G401.6 (cell line): ENCODE measurements around the gene CCR1.
"Not testable (repeated sequence)": the region's sequence is repeated elsewhere in the genome, so short reads cannot be mapped to it uniquely, and the experiment has no call there.

Source experiments
- FAIRE-seq: peaks from 2 replicates; lab custom pipeline; 2012; peaks lifted over from hg19 to GRCh38; lab: Jason Lieb, UNC

The CCR1 gene

DNA sequence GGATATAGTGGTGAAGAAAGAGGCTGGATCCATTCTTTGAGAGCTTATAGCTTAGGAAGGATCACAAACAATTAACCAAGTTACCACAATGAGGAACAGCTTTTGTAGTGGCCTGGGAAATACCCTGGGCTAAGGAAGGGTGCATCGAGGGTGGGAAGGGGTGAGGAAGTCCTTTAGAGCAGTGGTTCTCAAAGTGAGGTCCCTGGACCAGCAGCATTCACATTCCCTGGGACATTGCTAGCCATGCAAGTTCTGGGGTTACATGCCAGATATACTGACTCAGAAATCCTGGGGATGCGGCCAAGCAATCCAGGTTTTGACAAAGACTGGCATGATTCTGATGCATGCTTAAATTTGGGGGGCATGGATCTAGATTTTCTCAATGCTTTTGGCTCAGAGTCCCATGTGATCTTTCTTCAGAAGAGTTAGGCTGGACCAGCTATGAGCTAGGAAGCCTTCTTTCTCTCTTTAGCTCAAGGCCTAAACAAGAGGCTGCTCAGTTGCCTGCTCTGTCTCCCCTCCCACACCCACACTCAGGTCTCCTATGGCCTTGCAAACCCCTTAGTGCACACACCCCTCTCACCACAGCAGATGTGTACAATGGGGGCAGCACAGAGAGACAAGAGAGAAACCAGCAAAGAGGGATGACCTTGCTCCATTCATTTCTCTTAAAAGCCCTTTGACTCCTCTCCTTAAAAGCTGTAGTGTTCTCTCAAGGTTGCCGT is 1.8 kb upstream of the CCR1 start:
- no peak for FAIRE-seq

DNA sequence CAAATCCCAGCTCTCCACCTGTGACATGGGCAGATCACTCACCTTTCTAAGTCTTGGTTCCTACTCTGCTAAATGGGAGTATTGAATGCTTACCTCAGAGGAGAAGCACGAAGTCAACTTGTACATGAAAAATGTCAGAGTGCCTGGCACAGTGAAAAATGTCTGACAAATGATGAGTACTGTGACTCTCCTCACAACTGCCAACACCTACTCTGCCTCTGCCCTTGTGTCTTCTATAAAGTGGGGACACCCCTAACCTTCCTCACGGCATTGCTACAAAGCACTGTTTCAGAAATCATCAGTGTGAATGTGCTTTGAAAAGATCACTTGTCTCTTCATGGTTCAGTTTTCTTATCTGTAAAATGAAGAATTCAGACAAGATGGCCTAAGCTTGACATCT is 940 bp upstream of the CCR1 start:
- FAIRE-seq = no peak

DNA sequence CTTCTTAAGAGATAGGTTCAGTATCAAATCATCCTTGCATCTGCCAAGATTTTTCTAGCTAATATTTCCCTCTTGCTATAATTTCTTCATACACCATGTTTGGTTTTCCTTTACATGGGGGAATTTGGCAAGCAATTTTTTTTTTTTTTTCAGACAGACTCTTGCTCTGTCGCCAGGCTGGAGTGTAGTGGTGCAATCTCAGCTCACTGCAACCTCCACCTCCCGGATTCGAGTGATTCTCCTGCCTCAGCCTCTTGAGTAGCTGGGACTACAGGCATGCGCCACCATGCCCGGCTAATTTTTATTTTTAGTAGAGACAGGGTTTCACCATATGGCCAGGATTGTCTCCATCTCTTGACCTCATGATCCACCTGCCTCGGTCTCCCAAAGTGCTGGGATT is 599 bp downstream of the CCR1 start:
- FAIRE-seq = not testable (repeated sequence)

DNA sequence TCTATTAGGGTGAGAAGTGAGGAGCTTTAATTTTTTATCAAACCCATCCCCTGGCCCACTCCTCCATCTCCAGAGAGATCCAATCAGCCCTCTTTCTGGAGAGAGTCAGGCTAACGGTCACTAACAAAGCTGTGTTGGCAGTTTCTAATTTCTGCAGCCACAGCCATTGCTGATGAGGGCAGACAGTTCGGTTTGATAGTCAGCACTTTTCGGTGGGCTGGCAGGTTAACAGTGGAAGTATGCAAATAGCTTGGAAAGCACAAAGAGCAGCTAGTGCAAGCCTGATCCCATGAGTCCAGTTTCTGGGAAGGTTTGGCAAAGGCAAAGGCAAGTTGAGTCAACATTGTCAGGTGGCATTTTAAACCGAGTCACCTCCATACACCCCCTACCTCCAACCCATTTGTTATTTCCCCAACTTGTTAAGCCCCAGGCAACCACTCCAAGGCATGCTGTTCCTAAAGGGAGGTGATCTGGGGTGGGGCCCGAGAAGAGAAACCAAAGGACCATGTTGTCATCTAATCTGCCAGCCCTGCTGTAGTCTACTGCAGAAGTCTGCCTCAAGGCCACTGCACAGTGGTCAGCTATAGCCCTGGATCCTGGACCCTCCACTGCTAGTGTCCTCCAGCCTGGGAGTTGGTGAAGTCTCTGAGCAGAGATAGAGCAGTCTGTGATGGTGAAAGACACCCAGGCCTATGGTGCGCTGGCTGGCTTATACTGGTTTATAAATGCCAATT is 1.7 kb downstream of the CCR1 start:
- no peak for FAIRE-seq

DNA sequence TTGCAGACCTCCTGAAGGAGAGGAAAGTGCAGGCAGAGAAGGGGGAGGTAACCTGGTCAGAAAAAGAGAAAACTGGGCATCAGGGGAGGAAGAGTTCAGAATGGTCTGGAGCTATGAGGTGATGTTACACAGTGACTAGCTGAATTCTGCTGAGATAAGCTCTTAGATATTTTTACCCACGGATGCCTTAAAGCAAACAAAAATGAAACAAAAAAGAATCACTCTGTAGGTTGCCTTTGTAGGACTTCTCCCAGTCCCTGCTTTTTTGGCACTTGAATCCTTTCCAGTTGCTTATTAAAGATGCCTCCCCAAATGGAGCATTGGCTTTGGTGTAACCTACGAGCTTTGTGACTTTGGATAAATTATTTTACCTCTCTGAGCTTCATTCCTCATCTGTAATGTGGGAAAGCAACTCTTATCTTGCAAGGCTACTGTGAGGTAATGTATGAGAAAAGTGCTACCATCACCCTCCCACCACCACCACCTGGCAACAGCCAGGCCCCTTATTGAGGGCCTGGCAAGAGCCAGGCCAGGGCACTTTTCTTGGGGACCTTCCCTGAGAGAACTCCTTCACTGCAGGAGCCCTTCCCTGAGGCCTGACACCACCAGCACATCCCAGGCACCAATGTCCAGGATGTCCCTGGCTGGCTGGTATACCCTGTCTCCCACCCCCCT is 2.7 kb downstream of the CCR1 start:
- FAIRE-seq = no peak

DNA sequence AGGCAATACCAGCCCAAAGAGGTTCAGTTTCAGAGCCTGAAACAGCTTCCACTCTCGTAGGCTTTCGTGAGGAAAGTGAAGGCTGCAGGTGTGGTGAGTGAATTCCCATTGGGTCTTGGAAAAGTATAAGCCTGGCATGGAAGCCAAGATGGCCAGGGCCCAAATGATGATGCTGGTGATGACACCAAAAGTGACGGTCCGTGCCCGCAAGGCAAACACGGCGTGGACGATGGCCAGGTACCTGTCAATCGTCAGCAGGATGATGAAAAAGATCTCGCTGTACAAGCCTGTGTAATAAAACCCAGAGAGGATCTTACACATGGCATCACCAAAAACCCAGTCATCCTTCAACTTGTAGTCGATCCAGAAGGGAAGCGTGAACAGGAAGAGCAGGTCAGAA is 4.4 kb downstream of the CCR1 start:
- FAIRE-seq = no peak

DNA sequence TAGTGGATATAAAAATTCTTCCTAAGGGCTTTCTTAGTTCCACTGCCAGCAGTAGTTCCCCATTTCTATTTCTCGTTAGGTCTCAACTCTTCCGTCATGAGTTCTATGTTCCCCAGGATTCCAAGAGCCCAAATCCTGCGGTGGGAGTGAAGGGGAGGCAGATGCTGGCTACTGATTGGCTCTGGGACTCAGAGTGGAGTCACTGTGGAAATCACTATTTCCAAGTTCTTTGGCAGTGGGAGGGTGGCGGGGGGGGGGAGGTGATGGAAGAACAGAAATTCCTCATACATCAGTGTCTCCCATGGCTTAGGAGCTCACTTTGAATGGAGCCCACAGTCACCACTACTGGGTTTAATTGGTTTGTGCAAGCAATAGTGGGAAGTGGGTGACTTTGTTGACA is 5.6 kb downstream of the CCR1 start:
- no peak for FAIRE-seq

DNA sequence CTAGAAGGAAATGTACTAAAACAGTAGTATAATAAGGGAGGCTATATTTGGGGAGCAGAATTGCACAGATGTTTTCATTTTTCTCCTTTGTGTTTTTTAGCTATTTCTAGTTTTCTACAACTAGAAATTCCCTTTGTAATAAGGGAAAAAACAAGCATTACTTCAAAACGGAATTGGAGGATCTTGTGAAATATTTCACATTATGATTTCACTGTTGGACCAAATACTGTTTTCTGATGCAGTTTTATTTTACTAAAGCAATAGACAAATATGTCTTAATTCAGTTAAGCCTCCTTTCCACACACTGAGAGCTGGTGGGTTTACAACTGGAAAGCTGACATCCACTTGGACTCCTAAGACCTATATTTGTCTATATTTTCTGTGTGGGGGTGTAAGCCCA is 7.3 kb downstream of the CCR1 start:
- no peak for FAIRE-seq

DNA sequence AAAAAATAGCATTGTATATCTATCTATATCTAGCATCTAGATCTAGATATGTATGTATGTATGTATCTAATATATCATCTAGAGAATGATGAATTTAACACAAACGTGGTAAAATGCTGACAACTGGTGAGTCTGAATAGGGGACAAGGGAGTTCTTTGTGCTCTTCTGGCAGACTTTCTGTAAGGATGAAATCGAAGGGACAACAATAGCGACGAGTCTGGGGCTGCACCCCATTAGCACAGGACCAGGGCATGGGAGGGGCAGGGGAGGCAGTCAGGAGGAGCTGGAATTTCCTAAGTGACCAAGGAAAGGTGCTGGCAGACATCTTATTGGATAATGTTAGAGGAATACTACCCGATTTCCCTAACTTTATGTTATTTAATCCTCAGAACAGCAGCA is 7.9 kb downstream of the CCR1 start:
- no peak for FAIRE-seq

DNA sequence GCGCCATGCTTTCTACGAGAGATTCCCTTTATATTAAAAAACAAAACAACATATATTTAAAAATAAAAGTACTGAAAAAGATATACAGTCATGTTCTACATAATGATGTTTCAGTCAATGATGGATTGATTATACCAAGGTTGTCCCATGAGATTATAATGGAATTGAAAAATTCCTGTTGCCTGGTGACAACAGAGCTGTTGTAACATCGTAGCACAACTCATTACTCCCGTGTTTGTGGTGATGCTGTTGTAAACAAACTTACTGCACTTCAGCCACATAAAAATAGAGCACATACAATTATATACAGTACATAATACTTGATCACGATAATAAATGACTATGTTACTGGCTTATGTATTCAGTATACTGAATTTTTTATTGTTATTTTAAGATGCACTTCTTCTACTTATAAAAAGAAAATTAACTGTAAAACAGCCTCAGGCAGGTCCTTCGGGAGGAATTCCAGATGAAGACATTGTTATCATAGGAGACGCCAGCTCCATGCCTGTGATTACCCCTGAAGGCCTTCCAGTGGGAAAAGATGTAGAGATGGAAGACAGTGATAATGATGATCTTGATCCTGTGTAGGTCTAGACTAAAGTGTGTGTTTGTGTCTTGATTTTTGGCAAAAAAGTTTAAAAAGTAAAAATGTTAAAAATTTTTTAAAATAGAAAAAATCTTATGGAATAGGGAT is 11.7 kb downstream of the CCR1 start:
- FAIRE-seq = no peak

DNA sequence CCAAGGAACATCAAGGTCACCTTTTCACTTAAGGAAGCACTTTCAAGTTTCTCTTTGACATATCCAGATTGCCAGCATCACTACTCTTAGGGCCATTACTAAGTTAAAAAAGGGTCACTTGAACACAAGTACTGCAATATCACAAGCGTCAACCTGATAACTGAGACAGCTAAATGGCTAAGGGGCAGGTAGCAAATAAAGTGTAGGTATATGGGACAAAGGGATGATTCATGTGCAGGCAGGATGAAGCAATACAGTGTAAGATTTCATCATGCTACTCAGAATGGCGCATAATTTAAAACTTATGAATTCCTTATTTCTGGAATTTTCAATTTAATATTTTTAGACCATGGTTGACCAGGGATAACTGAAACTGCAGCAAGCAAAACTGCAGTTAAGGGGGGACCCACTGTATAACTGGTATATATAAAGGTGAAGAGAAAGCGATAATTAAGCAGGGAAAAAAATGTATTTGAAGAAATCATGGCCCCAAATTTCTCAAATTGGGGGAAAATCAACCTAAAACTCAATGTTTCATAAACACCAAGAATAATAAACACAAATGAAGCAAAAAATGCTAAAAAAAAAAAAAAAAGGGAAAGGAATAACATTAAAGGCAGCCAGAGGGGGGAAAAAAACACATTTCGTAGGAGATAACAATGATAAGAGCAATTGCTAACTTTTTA is 13.1 kb downstream of the CCR1 start:
- FAIRE-seq = no peak

DNA sequence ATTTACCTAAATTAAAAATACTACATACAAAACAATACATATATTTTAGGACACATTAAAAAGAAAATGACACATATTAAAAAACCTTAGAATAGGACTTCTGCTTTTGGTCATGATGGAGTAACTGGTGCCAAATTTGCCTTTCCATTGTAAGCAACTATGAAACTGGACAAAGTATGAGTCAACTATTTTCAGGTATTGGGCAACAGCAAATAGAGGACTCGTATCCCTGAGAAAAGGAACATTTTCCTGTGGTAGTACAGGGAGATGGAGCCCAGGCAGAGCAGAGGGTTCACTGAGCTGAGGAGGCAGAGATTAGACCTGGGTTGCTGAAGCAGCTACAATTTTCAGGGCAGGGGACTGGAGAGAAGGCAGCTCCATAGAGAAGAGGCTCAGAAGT is 14.7 kb downstream of the CCR1 start:
- FAIRE-seq = no peak

DNA sequence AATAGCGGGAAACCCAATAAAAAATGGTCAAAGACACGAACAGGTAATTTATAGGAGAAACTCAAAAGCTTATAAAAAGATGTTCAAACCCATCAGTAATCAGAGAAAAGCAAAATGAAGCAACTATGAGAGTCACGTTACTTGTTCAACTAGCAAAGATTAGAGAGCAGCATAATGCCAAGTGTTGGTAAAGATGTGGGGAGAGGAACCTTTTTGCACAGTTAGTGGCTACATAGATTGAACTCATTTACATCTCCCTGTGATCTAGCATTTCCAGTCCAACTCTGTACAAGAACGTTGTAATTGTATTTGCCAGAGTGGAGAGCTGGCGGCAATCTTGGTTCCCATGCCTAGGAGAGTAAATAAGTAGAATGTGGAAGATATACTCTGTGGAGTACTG is 15.2 kb downstream of the CCR1 start:
- FAIRE-seq = no peak

DNA sequence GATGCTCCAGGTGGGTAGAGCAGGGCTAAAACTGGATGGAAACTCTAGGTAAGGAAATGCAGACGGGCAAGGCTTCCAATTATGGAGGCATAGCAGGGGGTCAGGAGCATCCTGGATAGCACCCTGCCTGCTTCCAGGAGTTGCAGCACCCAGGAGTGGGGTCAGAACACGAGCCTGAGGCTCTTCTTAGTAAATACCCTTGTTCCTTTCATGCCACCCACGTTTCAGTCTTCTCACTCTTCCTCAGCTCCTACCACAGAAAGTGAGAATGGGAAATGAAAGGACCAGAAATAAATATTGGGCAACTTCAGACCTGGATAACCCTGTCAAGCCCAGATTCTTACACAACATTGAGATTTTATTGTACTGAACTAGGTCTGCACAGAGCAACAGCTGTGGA is 16.4 kb downstream of the CCR1 start:
- no peak for FAIRE-seq

DNA sequence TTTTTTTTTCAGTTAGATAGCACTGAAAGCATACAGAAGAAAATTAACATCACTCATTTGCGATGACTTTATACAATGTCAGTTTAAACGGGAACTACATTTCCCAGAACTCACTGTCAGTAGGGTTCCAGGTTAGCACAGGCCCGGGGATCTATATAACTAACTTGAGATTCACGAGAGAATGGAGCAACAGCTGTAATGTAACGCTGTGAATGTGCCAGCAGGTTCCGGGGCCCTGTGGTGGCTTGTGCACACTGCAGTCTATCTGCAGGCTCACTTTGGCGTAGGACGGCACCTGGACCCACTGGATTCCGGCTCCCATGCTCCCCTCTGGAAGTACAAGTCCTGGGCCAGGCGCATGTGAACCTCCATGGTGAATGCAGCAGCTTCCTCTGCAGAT is 19.4 kb downstream of the CCR1 start:
- no peak for FAIRE-seq

DNA sequence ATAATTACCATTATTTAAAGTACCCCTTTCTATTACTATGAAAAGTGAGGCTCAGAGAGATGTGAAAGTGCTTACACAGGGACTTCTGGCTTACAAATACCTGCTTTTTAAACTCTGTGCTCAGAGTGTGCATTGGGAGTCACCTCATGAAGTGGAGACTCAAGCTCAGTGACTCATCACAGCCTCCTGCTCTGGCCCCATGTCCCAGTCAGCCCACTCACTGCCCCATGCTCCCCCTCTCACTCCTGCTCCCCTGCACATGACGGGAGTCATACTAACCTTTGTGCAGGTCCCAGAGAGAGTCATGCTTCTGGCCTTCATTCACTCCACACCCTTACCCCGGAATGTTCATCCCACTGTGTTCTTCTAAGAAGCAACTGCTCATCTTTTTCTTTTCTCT is 20.2 kb downstream of the CCR1 start:
- FAIRE-seq = no peak

DNA sequence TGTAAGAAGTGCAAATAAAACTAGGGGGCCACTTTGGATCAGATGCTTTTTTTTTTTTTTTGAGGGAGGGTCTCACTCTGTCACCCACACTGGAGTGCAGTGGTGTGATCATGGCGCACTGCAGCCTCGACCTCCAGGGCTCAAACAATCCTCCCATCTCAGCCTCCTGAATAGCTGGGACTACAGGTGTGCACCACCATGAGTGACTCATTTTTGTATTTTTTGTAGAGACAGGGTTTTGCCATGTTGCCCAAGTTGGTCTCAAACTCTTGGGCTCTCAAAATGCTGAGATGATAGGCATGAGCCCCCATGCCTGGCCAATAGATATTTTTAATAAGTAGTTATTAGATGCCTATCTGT is 20.8 kb downstream of the CCR1 start:
- FAIRE-seq = no peak

DNA sequence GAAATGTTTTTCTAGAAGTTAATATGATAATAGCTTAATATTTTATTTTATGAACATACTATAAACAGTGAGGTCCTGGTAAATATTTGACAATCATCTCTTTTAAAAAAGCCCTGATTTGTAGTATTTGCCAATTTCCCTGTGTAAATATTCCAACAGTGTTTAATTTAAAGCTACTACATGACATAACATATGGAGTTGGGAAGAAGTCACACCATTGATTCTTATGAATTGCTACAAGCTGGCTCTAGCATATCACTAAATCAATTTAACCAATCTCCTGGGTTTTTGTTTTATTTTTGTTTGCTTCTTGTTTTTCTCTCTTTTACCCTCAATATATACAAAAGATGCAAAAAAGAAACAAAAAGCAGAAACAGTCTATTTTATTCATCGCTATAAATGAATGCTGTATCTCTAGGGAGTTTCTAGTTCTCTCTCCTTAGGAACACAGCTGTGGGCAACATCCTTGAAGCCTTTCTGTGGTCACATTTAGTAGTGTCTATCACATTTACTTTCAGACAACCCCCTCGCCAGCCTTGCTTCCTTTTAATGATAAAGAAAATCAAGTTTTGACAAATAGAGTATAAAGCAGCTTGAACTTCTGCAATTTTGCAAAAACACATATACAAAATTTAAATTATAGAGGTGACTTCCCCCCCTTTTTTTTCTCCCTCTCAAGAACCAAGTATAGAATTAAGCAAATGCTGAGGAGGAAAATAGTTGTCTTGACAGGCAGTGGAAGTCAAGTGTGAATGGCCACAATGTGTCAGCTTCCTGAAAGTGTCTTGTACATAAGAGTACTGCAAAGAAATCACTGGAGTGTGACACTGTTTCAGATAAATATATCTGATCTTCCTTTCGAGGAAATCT is 21.4 kb downstream of the CCR1 start:
- FAIRE-seq = no peak

DNA sequence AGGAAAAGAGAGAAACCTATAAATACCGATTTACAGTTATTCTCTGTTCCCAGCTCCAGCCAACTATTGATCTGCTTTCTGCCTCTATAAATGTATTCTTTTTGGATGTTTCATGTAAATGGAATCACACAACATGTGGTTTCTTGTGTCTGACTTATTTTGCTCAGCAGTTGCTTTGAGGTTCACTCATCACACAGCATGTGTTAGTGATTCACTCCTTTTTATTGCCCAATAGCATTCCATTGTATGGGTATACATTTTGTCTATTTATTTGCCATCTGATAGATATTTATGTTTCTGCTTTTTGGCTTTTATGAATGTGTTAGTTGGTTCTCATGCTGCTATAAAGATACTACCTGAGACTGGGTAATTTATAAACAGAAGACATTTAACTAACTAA is 23.6 kb downstream of the CCR1 start:
- FAIRE-seq = no peak

DNA sequence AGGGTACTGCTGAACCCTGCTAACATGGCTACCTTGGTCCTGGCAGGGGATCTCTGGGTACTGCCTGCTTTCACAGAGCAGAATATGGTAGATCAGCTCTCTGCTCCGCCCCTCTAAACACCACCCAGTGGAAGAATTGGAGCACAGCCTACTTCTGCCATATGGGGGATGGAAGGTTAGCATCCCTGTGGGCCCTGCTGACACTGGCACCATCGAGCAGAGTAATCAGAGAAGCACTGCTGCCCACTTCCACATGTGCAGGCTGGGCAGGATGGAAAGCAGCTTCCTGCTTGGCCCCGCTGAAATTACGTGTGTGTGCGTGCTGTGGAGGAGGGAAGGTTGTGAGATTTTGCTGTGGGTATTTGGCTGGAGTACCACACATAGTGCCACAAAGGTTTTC is 24.8 kb downstream of the CCR1 start:
- no peak for FAIRE-seq

DNA sequence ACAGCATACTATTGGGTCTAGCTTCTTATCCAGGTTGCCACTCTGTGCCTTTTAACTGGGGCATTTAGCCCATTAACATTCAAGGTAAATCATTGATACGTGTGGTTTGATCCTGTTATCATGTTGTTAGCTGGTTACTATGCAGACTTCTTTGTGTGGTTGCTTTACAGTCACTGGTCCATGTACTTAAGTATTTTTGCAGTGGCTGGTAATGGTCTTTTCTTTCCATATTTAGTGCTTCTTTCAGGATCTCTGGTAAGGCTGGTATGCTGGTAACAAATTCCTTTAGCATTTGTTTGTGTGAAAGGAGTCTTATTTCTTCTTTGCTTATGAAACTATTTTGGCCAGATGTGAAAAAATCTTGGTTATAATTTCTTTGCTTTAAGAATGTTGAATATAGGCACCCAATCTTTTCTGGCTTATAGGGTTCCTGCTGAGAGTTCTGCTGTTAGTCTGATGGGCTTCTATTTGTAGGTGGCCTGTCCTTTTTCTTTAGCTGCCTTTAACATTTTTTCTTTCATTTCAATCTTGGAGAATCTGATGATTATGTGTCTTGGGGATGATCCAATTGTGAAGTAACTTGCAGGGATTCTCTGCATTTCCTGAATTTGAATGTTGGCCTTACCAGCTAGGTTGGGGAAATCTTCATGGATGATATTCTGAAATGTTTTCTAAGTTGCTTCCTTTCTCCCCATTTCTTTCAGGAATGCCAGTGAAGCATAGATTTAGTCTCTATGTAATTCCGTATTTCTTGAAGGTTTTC is 39.3 kb downstream of the CCR1 start:
- no peak for FAIRE-seq
